HEK293 (cell line): ENCODE data around the gene MEIOC.

Experiments
- CTCF ChIA-PET: fragments of 350-600 bp; formaldehyde crosslinking; extraction: SDS; loops from one replicate; lab custom pipeline; 2021; ENCODE audit warnings: antibody characterized with exemption; lab: Yijun Ruan, JAX
- POLR2A ChIA-PET: fragments of 300-600 bp; formaldehyde crosslinking; extraction: SDS; loops from one replicate; lab custom pipeline; 2020; ENCODE audit warnings: antibody characterized with exemption, inconsistent platforms; lab: Yijun Ruan, JAX
- H3K27ac ChIP-seq: fragments of 200-500 bp; sonication (Bioruptor generic); 2 replicates; pipeline ENCODE4 v1.5.1; 2014; ENCODE audit warnings: low read depth, low read length, control low read depth, inconsistent platforms; ENCODE audit errors: extremely low read depth
- H3K36me3 ChIP-seq, 2 experiments: fragments of 200-500 bp in 1 of 2; sonication (Bioruptor generic) in 1 of 2; 1 replicate in 1 of 2; 2 replicates in 1 of 2; pipeline ENCODE4 v1.5.1; 2014 to 2017; ENCODE audit warnings: inconsistent platforms in 2 of 2, low read length in 2 of 2; ENCODE audit not compliant: control insufficient read depth in 2 of 2, insufficient read depth in 1 of 2
- H3K4me1 ChIP-seq: fragments of 200-500 bp; sonication (Bioruptor generic); 2 replicates; pipeline ENCODE4 v1.5.1; 2014; ENCODE audit warnings: mild to moderate bottlenecking, low read length, inconsistent platforms; ENCODE audit not compliant: control insufficient read depth, insufficient read depth
- H3K4me3 ChIP-seq: 2 replicates; pipeline ENCODE4 v1.5.1; 2011; ENCODE audit warnings: low read depth, mild to moderate bottlenecking, control low read depth, low read length, moderate library complexity
- H3K9me3 ChIP-seq: fragments of 200-500 bp; sonication (Bioruptor generic); 2 replicates; pipeline ENCODE4 v1.5.1; 2014; ENCODE audit warnings: low read depth, low read length, inconsistent platforms; ENCODE audit not compliant: control insufficient read depth, insufficient read depth
- KLF10 ChIP-seq: fragments of 450-650 bp; IDR thresholded peaks from 2 replicates; pipeline ENCODE4 v1.5.1; 2018; ENCODE audit warnings: missing biosample characterization, mild to moderate bottlenecking, missing genetic modification characterization
- KLF7 ChIP-seq: fragments of 450-650 bp; formaldehyde crosslinking; IDR thresholded peaks from 2 replicates; pipeline ENCODE4 v1.5.1; 2016; ENCODE audit warnings: missing biosample characterization, missing genetic modification characterization, borderline replicate concordance
- KLF8 ChIP-seq: fragments of 450-650 bp; formaldehyde crosslinking; IDR thresholded peaks from 2 replicates; pipeline ENCODE4 v1.5.1; 2016; ENCODE audit warnings: missing biosample characterization, missing genetic modification characterization
- PRDM1 ChIP-seq: fragments of 450-650 bp; formaldehyde crosslinking; IDR thresholded peaks from 2 replicates; pipeline ENCODE4; 2016; ENCODE audit warnings: missing biosample characterization, missing genetic modification characterization
- PRDM10 ChIP-seq: fragments of 450-650 bp; formaldehyde crosslinking; IDR thresholded peaks from 2 replicates; pipeline ENCODE4 v1.5.1; 2016; ENCODE audit warnings: missing biosample characterization, missing genetic modification characterization
- YY1 ChIP-seq: fragments of 450-650 bp; formaldehyde crosslinking; IDR thresholded peaks from 2 replicates; pipeline ENCODE4 v1.5.1; 2018; ENCODE audit warnings: missing biosample characterization, missing genetic modification characterization
- ZBTB20 ChIP-seq: fragments of 450-650 bp; formaldehyde crosslinking; IDR thresholded peaks from 2 replicates; pipeline ENCODE4 v1.5.1; 2016; ENCODE audit warnings: missing biosample characterization, missing genetic modification characterization
- ZBTB21 ChIP-seq: fragments of 450-650 bp; formaldehyde crosslinking; IDR thresholded peaks from 2 replicates; pipeline ENCODE4 v1.5.1; 2017; ENCODE audit warnings: missing biosample characterization, missing genetic modification characterization
- ZNF114 ChIP-seq: fragments of 450-650 bp; formaldehyde crosslinking; IDR thresholded peaks from 2 replicates; pipeline ENCODE4 v1.5.0; 2017; ENCODE audit warnings: missing biosample characterization, missing genetic modification characterization
- ZNF221 ChIP-seq: fragments of 450-650 bp; formaldehyde crosslinking; IDR thresholded peaks from 2 replicates; pipeline ENCODE4 v1.5.1; 2017; ENCODE audit warnings: missing biosample characterization, missing genetic modification characterization, borderline replicate concordance
- ZNF302 ChIP-seq: fragments of 450-650 bp; formaldehyde crosslinking; IDR thresholded peaks from 2 replicates; pipeline ENCODE4 v1.5.1; 2016; ENCODE audit warnings: missing biosample characterization, missing genetic modification characterization, low read depth
- ZNF324 ChIP-seq: fragments of 450-650 bp; formaldehyde crosslinking; IDR thresholded peaks from 2 replicates; pipeline ENCODE4 v1.5.1; 2016; ENCODE audit warnings: missing biosample characterization, missing genetic modification characterization
- ZNF404 ChIP-seq: fragments of 450-650 bp; formaldehyde crosslinking; IDR thresholded peaks from 2 replicates; pipeline ENCODE4 v1.5.1; 2017; ENCODE audit warnings: missing biosample characterization, missing genetic modification characterization
- ZNF558 ChIP-seq: fragments of 450-650 bp; formaldehyde crosslinking; IDR thresholded peaks from 2 replicates; pipeline ENCODE4 v1.5.1; 2016; ENCODE audit warnings: missing biosample characterization, missing genetic modification characterization
- ZNF560 ChIP-seq: fragments of 450-650 bp; formaldehyde crosslinking; IDR thresholded peaks from 2 replicates; pipeline ENCODE4 v1.5.1; 2017; ENCODE audit warnings: missing biosample characterization, missing genetic modification characterization, borderline replicate concordance
- ZNF658 ChIP-seq: fragments of 450-650 bp; formaldehyde crosslinking; IDR thresholded peaks from 2 replicates; pipeline ENCODE4; 2016; ENCODE audit warnings: missing biosample characterization, missing genetic modification characterization
- ZNF670 ChIP-seq: fragments of 450-650 bp; formaldehyde crosslinking; IDR thresholded peaks from 2 replicates; pipeline ENCODE4 v1.5.1; 2016; ENCODE audit warnings: missing biosample characterization, missing genetic modification characterization, low read depth
- TF ChIP-seq, protein P1 (sequence below): fragments of 450-650 bp; formaldehyde crosslinking; conservative IDR thresholded peaks from 2 replicates; pipeline ENCODE4 v1.5.1; 2016; ENCODE audit warnings: low read depth, missing biosample characterization, missing genetic modification characterization
- TF ChIP-seq, protein P2 (sequence below): fragments of 450-650 bp; formaldehyde crosslinking; IDR thresholded peaks from 2 replicates; pipeline ENCODE4 v1.5.1; 2016; ENCODE audit warnings: missing biosample characterization, missing genetic modification characterization
- TF ChIP-seq, protein P3 (sequence below): fragments of 450-650 bp; formaldehyde crosslinking; IDR thresholded peaks from 2 replicates; pipeline ENCODE4 v1.5.1; 2016; ENCODE audit warnings: missing biosample characterization, missing genetic modification characterization

The MEIOC gene

GRCh38 chr17:44700288-44700687, 44.0 kb downstream of the MEIOC start (continued):
- TF ChIP-seq, protein P1, sequence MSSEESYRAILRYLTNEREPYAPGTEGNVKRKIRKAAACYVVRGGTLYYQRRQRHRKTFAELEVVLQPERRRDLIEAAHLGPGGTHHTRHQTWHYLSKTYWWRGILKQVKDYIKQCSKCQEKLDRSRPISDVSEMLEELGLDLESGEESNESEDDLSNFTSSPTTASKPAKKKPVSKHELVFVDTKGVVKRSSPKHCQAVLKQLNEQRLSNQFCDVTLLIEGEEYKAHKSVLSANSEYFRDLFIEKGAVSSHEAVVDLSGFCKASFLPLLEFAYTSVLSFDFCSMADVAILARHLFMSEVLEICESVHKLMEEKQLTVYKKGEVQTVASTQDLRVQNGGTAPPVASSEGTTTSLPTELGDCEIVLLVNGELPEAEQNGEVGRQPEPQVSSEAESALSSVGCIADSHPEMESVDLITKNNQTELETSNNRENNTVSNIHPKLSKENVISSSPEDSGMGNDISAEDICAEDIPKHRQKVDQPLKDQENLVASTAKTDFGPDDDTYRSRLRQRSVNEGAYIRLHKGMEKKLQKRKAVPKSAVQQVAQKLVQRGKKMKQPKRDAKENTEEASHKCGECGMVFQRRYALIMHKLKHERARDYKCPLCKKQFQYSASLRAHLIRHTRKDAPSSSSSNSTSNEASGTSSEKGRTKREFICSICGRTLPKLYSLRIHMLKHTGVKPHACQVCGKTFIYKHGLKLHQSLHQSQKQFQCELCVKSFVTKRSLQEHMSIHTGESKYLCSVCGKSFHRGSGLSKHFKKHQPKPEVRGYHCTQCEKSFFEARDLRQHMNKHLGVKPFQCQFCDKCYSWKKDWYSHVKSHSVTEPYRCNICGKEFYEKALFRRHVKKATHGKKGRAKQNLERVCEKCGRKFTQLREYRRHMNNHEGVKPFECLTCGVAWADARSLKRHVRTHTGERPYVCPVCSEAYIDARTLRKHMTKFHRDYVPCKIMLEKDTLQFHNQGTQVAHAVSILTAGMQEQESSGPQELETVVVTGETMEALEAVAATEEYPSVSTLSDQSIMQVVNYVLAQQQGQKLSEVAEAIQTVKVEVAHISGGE (tag by site-specific recombination): peak; percentile 58; the same call in 1 of the 2 replicates
- TF ChIP-seq ZBTB21 (tag by site-specific recombination) (0 out of 2 replicates have a peak, but pooled peaks have one; percentile 48), ZNF560 (tag by site-specific recombination) (0 out of 2 replicates have a peak, but pooled peaks have one; percentile 62), ZNF558 (tag by site-specific recombination) (peak; percentile 64; the same call in 1 of the 2 replicates)
- TF ChIP-seq, all 188 proteins: peak for 19; not testable (repeated sequence) for 169

GRCh38 chr17:44707755-44708400, 51.6 kb downstream of the MEIOC start:
- peak overlapping the region; percentile 97 for H3K4me3 ChIP-seq
- ChIA-PET POLR2A (interaction anchor here (0.5 to 2.0 kb wide), 18 partner anchors 9 to 488 kb away, joined by 3 to 19 read pairs (median 4); partner anchors contain the start of genes ADAM11, CCDC43 and UBTF), CTCF (interaction anchor here (0.6 to 1.5 kb wide), 4 partner anchors 18 to 428 kb away, joined by 3 to 4 read pairs (median 3); partner anchors contain the start of genes ACBD4 and CCDC43)
- H3K9me3 ChIP-seq: no peaks in the 10 kb centered on the region
- H3K27ac ChIP-seq: peak overlapping the region; percentile 82
- H3K4me1 ChIP-seq: peaks cover 12% of the 10 kb centered on the region
- TF ChIP-seq, protein P2, sequence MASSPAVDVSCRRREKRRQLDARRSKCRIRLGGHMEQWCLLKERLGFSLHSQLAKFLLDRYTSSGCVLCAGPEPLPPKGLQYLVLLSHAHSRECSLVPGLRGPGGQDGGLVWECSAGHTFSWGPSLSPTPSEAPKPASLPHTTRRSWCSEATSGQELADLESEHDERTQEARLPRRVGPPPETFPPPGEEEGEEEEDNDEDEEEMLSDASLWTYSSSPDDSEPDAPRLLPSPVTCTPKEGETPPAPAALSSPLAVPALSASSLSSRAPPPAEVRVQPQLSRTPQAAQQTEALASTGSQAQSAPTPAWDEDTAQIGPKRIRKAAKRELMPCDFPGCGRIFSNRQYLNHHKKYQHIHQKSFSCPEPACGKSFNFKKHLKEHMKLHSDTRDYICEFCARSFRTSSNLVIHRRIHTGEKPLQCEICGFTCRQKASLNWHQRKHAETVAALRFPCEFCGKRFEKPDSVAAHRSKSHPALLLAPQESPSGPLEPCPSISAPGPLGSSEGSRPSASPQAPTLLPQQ: no peak
- TF ChIP-seq KLF8 (tag by site-specific recombination) (no peak), ZNF670 (tag by site-specific recombination) (no peak), ZNF302 (tag by site-specific recombination) (no peak), ZNF558 (tag by site-specific recombination) (no peak), ZNF221 (no peak), ZNF324 (tag by site-specific recombination) (0 out of 2 replicates have a peak, but pooled peaks have one; percentile 5), PRDM10 (tag by site-specific recombination) (peak; percentile 81), YY1 (tag by site-specific recombination) (no peak), ZNF114 (tag by site-specific recombination) (no peak), KLF10 (tag by site-specific recombination) (no peak), ZNF658 (tag by site-specific recombination) (no peak), KLF7 (tag by site-specific recombination) (no peak), ZNF404 (tag by site-specific recombination) (no peak), PRDM1 (tag by site-specific recombination) (peak; percentile 19; the same call in 1 of the 2 replicates), ZBTB20 (tag by site-specific recombination) (no peak)
- TF ChIP-seq, protein P3, sequence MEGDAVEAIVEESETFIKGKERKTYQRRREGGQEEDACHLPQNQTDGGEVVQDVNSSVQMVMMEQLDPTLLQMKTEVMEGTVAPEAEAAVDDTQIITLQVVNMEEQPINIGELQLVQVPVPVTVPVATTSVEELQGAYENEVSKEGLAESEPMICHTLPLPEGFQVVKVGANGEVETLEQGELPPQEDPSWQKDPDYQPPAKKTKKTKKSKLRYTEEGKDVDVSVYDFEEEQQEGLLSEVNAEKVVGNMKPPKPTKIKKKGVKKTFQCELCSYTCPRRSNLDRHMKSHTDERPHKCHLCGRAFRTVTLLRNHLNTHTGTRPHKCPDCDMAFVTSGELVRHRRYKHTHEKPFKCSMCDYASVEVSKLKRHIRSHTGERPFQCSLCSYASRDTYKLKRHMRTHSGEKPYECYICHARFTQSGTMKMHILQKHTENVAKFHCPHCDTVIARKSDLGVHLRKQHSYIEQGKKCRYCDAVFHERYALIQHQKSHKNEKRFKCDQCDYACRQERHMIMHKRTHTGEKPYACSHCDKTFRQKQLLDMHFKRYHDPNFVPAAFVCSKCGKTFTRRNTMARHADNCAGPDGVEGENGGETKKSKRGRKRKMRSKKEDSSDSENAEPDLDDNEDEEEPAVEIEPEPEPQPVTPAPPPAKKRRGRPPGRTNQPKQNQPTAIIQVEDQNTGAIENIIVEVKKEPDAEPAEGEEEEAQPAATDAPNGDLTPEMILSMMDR (tag by site-specific recombination): no peak
- peaks cover 4 to 16% of the 10 kb centered on the region in 2 experiments for H3K36me3 ChIP-seq
